GM12878 (cell line): ENCODE results near the gene AKAP13. TPM values are rescaled to one million over a fixed set of nuclear protein-coding genes. Genes with fewer than 3 reads are reported as not detected.

Source experiments
- ATAC-seq: fragments of 200-7000 bp; cut with Tn5 transposase; 3 replicates; pipeline ENCODE4 v1.9.1; 2020; ENCODE audit warnings: mild to moderate bottlenecking, moderate library complexity
- BruUV-seq: library from RNA; stranded (reverse); fragments of 400-500 nt; replicated peaks from 2 replicates; lab custom pipeline; 2021; lab: Mats Ljungman, UMichigan
- CTCF ChIA-PET: fragments of 300-600 bp; sonication (Branson Sonifier 250); formaldehyde crosslinking; extraction: SDS; loops from one replicate; lab custom pipeline; 2021; ENCODE audit warnings: inconsistent platforms; lab: Yijun Ruan, JAX
- POLR2A ChIA-PET: fragments of 350-600 bp; formaldehyde crosslinking; extraction: SDS; loops from one replicate; lab custom pipeline; 2021; ENCODE audit warnings: inconsistent platforms; lab: Charles Lee
- RAD21 ChIA-PET: fragments of 300-600 bp; sonication (Branson Sonifier 250); formaldehyde crosslinking; loops from one replicate; lab custom pipeline; 2023; ENCODE audit warnings: antibody characterized with exemption; ENCODE audit not compliant: unreplicated experiment; lab: Charles Lee
- SMC1A ChIA-PET: fragments of 300-600 bp; sonication (Branson Sonifier 250); formaldehyde crosslinking; loops from one replicate; lab custom pipeline; 2023; ENCODE audit not compliant: unreplicated experiment, uncharacterized antibody; lab: Charles Lee
- DNase-seq: peaks from one replicate; pipeline ENCODE4 v3.0.0-alpha.2; 2011; ENCODE audit warnings: low read depth, low spot score
- FAIRE-seq: peaks from 3 replicates; lab custom pipeline; 2011; peaks lifted over from hg19 to GRCh38; lab: Jason Lieb, UNC
- H2AFZ ChIP-seq: 2 replicates; pipeline ENCODE4 v1.6.0; 2011; ENCODE audit warnings: low read depth, low read length, control low read depth; ENCODE audit not compliant: control insufficient read depth
- H3K27ac ChIP-seq: 2 replicates; pipeline ENCODE4 v1.5.1; 2011; ENCODE audit warnings: control low read depth; ENCODE audit not compliant: control insufficient read depth, insufficient read depth
- H3K27me3 ChIP-seq, 2 experiments: replicated peaks in 1 of 2; 2 replicates each; pipeline versions ENCODE4 v1.6.0 to v1.6.1; 2011; ENCODE audit warnings: low read length in 1 of 2; ENCODE audit not compliant: control insufficient read depth in 2 of 2, insufficient read depth in 2 of 2
- H3K36me3 ChIP-seq, 2 experiments: 2 replicates each; pipeline ENCODE4 v1.5.1; 2011; ENCODE audit warnings: low read length in 1 of 2; ENCODE audit not compliant: control insufficient read depth in 2 of 2, insufficient read depth in 2 of 2
- H3K4me1 ChIP-seq: 2 replicates; pipeline ENCODE4 v1.6.1; 2011; ENCODE audit warnings: mild to moderate bottlenecking, low read length, moderate library complexity, mixed read lengths; ENCODE audit not compliant: control insufficient read depth, insufficient read depth
- H3K4me2 ChIP-seq: 2 replicates; pipeline ENCODE4 v1.6.0; 2011; ENCODE audit warnings: control low read depth; ENCODE audit not compliant: control insufficient read depth, insufficient read depth
- H3K4me3 ChIP-seq: fragments of 200-600 bp; sonication (generic); 2 replicates; pipeline ENCODE4 v1.5.1; 2016
- H3K79me2 ChIP-seq: 2 replicates; pipeline ENCODE4 v1.6.0; 2011; ENCODE audit warnings: low read length; ENCODE audit not compliant: control insufficient read depth, insufficient read depth
- H3K9ac ChIP-seq: 2 replicates; pipeline ENCODE4 v1.8.0; 2011; ENCODE audit warnings: low read length, control low read depth, mixed read lengths; ENCODE audit not compliant: control insufficient read depth, insufficient read depth
- H3K9me3 ChIP-seq: replicated peaks from 3 replicates; pipeline ENCODE4 v1.5.1; 2011; ENCODE audit warnings: mild to moderate bottlenecking, low read length; ENCODE audit not compliant: control insufficient read depth, insufficient read depth
- H4K20me1 ChIP-seq: 2 replicates; pipeline ENCODE4 v1.6.0; 2011; ENCODE audit not compliant: control insufficient read depth, insufficient read depth
- CBX5 ChIP-seq: sonication (generic); IDR thresholded peaks from 2 replicates; pipeline ENCODE4 v1.6.1; 2016; ENCODE audit warnings: low read depth, moderate library complexity, mild to moderate bottlenecking, inconsistent platforms
- ETV6 ChIP-seq, 2 experiments: fragments of 450-650 bp in 1 of 2; IDR thresholded peaks in 1 of 2; conservative IDR thresholded peaks in 1 of 2; 2 replicates each; pipeline ENCODE4 v1.6.1; 2014; ENCODE audit warnings: antibody characterized with exemption in 1 of 2, borderline replicate concordance in 1 of 2, low read depth in 1 of 2, mild to moderate bottlenecking in 1 of 2, moderate library complexity in 1 of 2
- FOS ChIP-seq: IDR thresholded peaks from 3 replicates; pipeline ENCODE4 v1.6.1; 2011; ENCODE audit warnings: borderline replicate concordance; ENCODE audit not compliant: insufficient read length; ENCODE audit errors: extremely low read depth
- FOXK2 ChIP-seq: fragments of 450-650 bp; IDR thresholded peaks from 2 replicates; pipeline ENCODE4 v1.6.1; 2017; ENCODE audit warnings: mild to moderate bottlenecking, moderate library complexity
- MEF2A ChIP-seq: IDR thresholded peaks from 2 replicates; pipeline ENCODE4 v1.6.1; 2011; ENCODE audit warnings: low read depth, mild to moderate bottlenecking, low read length, moderate library complexity; ENCODE audit not compliant: insufficient read depth
- MYC ChIP-seq: IDR thresholded peaks from 2 replicates; pipeline ENCODE4 v1.6.1; 2011; ENCODE audit warnings: mild to moderate bottlenecking, low read length, moderate library complexity, inconsistent platforms; ENCODE audit not compliant: insufficient read depth, insufficient replicate concordance, insufficient read length, severe bottlenecking
- NFIC ChIP-seq: IDR thresholded peaks from 2 replicates; pipeline ENCODE4 v1.6.1; 2012; ENCODE audit warnings: low read depth, mild to moderate bottlenecking, inconsistent platforms, low read length, moderate library complexity
- RAD21 ChIP-seq: IDR thresholded peaks from 2 replicates; pipeline ENCODE4 v1.6.1; 2011; ENCODE audit warnings: mild to moderate bottlenecking, low read depth, low read length, moderate library complexity; ENCODE audit not compliant: insufficient read depth
- SMC3 ChIP-seq: IDR thresholded peaks from 2 replicates; pipeline ENCODE4 v1.6.1; 2011; ENCODE audit warnings: low read length, improper control_type of control experiment, borderline replicate concordance
- TARDBP ChIP-seq: IDR thresholded peaks from 2 replicates; pipeline ENCODE4 v1.6.1; 2016; ENCODE audit warnings: borderline replicate concordance
- ZBED1 ChIP-seq: IDR thresholded peaks from 2 replicates; pipeline ENCODE4 v1.6.1; 2016; ENCODE audit warnings: borderline replicate concordance
- ZNF384 ChIP-seq: IDR thresholded peaks from 2 replicates; pipeline ENCODE4 v1.6.1; 2012; ENCODE audit warnings: low read depth, mild to moderate bottlenecking, low read length, improper control_type of control experiment, borderline replicate concordance
- WGBS: methylation state at CpG from one replicate; pipeline ENCODE4 v1.1.6; 2016; ENCODE audit warnings: low lambda C conversion rate; ENCODE audit not compliant: insufficient replicate concordance, insufficient coverage; ENCODE audit errors: missing lambda C conversion rate; 5-methylcytosine and 5-hydroxymethylcytosine counted together
- in situ Hi-C: fragments of 300-500 bp; cut with MboI; formaldehyde crosslinking; loops from 9 replicates; pipeline ENCODE4 v1.14.3; 2018; ENCODE audit warnings: mixed read lengths
- intact Hi-C: fragments of 100-400 bp; cut with micrococcal nuclease; formaldehyde crosslinking; loops from one replicate; pipeline ENCODE4 v1.14.2; 2022; ENCODE audit not compliant: unreplicated experiment
- polyA plus RNA-seq, 11 experiments: library from polyadenylated mRNA; depleted of rRNA in 4 of 11; unstranded in 6 of 11; stranded (reverse) in 5 of 11; fragments of >200 nt; fragmentation: Nextera tagmentation in 4 of 11; fragmentation: Illumina TruSeq in 1 of 11; extraction: Ambion mirVana in 4 of 11; extraction: Trizol in 1 of 11; gene quantifications; 1 replicate in 1 of 11; 2 replicates in 10 of 11; pipeline versions ENCODE4 v1.2.1 to v1.2.3, GENCODE V29; 2011 to 2016; ENCODE audit warnings: inconsistent platforms in 2 of 11, missing spikeins in 2 of 11, low read depth in 1 of 11
- total RNA-seq, 4 experiments: library from RNA; depleted of rRNA in 3 of 4; stranded (reverse); fragments of >200 nt in 3 of 4; fragmentation: Illumina TruSeq in 1 of 4; extraction: Trizol in 1 of 4; gene quantifications; 2 replicates each; pipeline versions ENCODE4 v1.2.1 to v1.2.3, GENCODE V29; 2013 to 2021
- TF ChIP-seq, protein P1 (sequence below): fragments of 450-650 bp; formaldehyde crosslinking; IDR thresholded peaks from 2 replicates; pipeline ENCODE4 v1.4.0; 2022; ENCODE audit warnings: mild to moderate bottlenecking, moderate library complexity
- TF ChIP-seq, protein P2 (sequence below): IDR thresholded peaks from 2 replicates; pipeline ENCODE4 v1.6.1; 2011; ENCODE audit warnings: borderline replicate concordance, low read depth, mild to moderate bottlenecking, moderate library complexity, low read length; ENCODE audit not compliant: insufficient read depth, poor library complexity, severe bottlenecking
- TF ChIP-seq, protein P3 (sequence below): fragments of 150-350 bp; IDR thresholded peaks from 2 replicates; pipeline ENCODE4 v1.6.1; 2014; ENCODE audit warnings: mild to moderate bottlenecking, low read depth, low read length

The AKAP13 gene
- total and polyA plus RNA-seq, 10 of the 15 experiments (the other 5 are each of a cell fraction or from before 2014, with no cell fraction given), result 14.4 to 74.9 (median 55.1) TPM

DNA sequence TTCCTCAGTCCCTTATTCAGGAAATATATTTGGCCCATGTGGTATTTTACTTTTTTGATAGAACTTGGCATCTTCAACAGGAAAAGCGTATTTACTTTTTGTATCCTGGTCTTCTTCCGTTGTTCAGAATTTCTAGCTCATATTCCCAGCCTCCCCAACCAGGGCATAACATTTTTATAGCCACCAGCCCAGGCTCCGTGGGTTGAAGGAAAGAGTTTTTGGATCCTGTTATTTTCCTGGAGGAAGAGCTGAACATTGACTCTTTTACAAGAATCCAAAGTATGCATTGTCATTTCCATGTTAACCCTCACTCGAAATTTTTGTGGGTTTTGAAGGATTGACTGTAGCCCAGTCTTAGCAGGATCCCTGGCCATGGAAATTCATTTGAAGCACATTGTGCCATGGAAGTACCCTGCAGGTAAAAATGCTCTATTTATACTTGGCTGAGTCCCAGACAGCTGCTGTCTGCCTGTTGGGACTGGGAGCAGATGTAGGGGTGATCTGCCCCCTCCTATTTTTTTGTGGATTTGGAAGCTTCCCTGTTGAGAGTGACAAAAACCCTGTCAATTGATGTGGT lies 98.8 kb downstream of the AKAP13 start (continued):
- TF ChIP-seq, protein P1, sequence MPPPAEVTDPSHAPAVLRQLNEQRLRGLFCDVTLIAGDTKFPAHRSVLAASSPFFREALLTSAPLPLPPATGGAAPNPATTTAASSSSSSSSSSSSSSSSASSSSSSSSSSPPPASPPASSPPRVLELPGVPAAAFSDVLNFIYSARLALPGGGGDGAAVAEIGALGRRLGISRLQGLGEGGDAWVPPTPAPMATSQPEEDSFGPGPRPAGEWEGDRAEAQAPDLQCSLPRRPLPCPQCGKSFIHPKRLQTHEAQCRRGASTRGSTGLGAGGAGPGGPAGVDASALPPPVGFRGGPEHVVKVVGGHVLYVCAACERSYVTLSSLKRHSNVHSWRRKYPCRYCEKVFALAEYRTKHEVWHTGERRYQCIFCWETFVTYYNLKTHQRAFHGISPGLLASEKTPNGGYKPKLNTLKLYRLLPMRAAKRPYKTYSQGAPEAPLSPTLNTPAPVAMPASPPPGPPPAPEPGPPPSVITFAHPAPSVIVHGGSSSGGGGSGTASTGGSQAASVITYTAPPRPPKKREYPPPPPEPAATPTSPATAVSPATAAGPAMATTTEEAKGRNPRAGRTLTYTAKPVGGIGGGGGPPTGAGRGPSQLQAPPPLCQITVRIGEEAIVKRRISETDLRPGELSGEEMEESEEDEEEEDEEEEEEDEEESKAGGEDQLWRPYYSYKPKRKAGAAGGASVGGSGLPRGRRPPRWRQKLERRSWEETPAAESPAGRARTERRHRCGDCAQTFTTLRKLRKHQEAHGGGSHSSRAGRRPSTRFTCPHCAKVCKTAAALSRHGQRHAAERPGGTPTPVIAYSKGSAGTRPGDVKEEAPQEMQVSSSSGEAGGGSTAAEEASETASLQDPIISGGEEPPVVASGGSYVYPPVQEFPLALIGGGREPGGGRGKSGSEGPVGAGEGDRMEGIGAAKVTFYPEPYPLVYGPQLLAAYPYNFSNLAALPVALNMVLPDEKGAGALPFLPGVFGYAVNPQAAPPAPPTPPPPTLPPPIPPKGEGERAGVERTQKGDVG, result no peak
- TF ChIP-seq MEF2A, result no peak
- no peak for TF ChIP-seq FOS
- no peak for TF ChIP-seq ETV6 (conservative IDR thresholded peaks at IDR 0.05 in 1 of 2, IDR thresholded peaks at IDR 0.05 in 1 of 2; ENCODE audit: borderline replicate concordance in 1 of 2, low read depth in 1 of 2)
- no peak for TF ChIP-seq ZNF384
- TF ChIP-seq, all 136 proteins: peak for 0

DNA sequence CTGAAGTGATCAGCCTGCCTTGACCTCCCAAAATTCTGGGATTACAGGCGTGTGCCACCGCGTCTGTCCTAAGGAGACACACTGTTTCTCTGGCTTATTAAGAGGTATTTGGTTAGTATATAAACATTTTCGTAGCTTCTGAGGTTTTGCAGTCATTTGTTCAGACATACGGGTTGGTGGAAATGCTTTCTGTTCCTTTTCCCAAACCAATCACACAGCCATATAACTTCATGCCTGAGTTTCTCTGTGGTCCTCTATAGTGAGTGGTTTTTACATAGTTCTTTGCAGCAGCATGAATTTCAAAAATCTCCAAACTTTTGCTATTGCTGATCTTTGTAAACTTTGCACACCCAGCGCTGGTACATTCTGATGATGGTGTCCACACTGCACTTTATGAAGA lies 100.5 kb downstream of the AKAP13 start:
- Histone ChIP-seq H3K27me3 (no peaks in the 10 kb centered on the region), H4K20me1 (no peaks in the 10 kb centered on the region), H2AFZ (no peak overlapping the region), H3K79me2 (peaks cover 49% of the 10 kb centered on the region), H3K4me2 (peak overlapping the region; percentile 20; the same call in 1 of the 2 replicates), H3K9ac (no peak overlapping the region), H3K36me3 (no peaks in the 10 kb centered on the region; a peak in 1 of 4 replicates), H3K4me1 (peaks cover 23% of the 10 kb centered on the region), H3K9me3 (no peaks in the 10 kb centered on the region), H3K27ac (peak overlapping the region; percentile 1; the same call in 1 of the 2 replicates), H3K4me3 (no peak overlapping the region)
- ChIA-PET POLR2A (interaction anchor here (0.5 kb wide), 1 partner anchor 381 kb away, joined by 6 read pairs; no protein-coding TSS in a partner anchor), SMC1A (no interaction called here), RAD21 (interaction anchor here (1.2 to 2.1 kb wide), 3 partner anchors 20 to 113 kb away, joined by 3 to 5 read pairs (median 3); no protein-coding TSS in a partner anchor), CTCF (interaction anchor here (1.6 to 2.1 kb wide), 2 partner anchors 9 to 185 kb away, joined by 5 to 6 read pairs; no protein-coding TSS in a partner anchor)
- WGBS, result 53% methylated on average over 6 of the region's 6 CpGs
- DNase-seq, result no peak
- intact Hi-C loops (loop anchor here (5.0 to 10.0 kb wide), 2 partner anchors 184 to 214 kb away; no protein-coding TSS in a partner anchor), in situ Hi-C loops (no loop called here)
- no TSS peak for BruUV-seq
- no peak for FAIRE-seq
- ATAC-seq, result peak; percentile 40; the same call in 2 of the 3 replicates
- TF ChIP-seq SMC3 (no peak), RAD21 (no peak), ZNF384 (no peak), MYC (no peak), TARDBP (no peak), ZBED1 (no peak), NFIC (no peak), FOXK2 (no peak), CBX5 (no peak)
- TF ChIP-seq, protein P2, sequence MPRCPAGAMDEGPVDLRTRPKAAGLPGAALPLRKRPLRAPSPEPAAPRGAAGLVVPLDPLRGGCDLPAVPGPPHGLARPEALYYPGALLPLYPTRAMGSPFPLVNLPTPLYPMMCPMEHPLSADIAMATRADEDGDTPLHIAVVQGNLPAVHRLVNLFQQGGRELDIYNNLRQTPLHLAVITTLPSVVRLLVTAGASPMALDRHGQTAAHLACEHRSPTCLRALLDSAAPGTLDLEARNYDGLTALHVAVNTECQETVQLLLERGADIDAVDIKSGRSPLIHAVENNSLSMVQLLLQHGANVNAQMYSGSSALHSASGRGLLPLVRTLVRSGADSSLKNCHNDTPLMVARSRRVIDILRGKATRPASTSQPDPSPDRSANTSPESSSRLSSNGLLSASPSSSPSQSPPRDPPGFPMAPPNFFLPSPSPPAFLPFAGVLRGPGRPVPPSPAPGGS, result no peak
- TF ChIP-seq, protein P3, sequence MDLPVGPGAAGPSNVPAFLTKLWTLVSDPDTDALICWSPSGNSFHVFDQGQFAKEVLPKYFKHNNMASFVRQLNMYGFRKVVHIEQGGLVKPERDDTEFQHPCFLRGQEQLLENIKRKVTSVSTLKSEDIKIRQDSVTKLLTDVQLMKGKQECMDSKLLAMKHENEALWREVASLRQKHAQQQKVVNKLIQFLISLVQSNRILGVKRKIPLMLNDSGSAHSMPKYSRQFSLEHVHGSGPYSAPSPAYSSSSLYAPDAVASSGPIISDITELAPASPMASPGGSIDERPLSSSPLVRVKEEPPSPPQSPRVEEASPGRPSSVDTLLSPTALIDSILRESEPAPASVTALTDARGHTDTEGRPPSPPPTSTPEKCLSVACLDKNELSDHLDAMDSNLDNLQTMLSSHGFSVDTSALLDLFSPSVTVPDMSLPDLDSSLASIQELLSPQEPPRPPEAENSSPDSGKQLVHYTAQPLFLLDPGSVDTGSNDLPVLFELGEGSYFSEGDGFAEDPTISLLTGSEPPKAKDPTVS, result no peak
